Measurements from ENCODE around the gene DTWD2. TPM values are rescaled to one million over a fixed set of nuclear protein-coding genes. Genes with fewer than 3 reads are reported as not detected.
"Not testable (repeated sequence)": the region's sequence is repeated elsewhere in the genome, so short reads cannot be mapped to it uniquely, and the experiment has no call there.

Gene DTWD2
- total RNA-seq, 2 donors from 2014 or later, result 2.3 to 3.2 TPM

- Mint-ChIP-seq H3K4me1 (ENCODE audit: low read depth) (no peaks in the 10 kb centered on the region), H3K4me3 (no peak overlapping the region), H3K9me3 (no peaks in the 10 kb centered on the region), H3K36me3 (ENCODE audit: insufficient read depth in 2 of 2) (no peaks in the 10 kb centered on the region), H3K27me3 (ENCODE audit: low read depth) (no peaks in the 10 kb centered on the region), H3K27ac (no peak overlapping the region)
- ATAC-seq (replicated peaks in 1 of 2), result no peak
- DNase-seq, result no peak
These were observed 69.3 kb downstream of the DTWD2 start for GRCh38 chr5:118919016-118919415.

GRCh38 chr5:118918232-118918631 is 70.1 kb downstream of the DTWD2 start:
- no peaks in the 10 kb centered on the region for H3K9me3 Mint-ChIP-seq
- no peaks in the 10 kb centered on the region for H3K27me3 Mint-ChIP-seq (ENCODE audit: low read depth)

GRCh38 chr5:118907536-118907935 is 80.8 kb downstream of the DTWD2 start:
- not testable (repeated sequence) for H3K4me1 Mint-ChIP-seq (ENCODE audit: low read depth); H3K27ac Mint-ChIP-seq; H3K4me3 Mint-ChIP-seq; H3K27me3 Mint-ChIP-seq (ENCODE audit: low read depth); ATAC-seq (replicated peaks in 1 of 2); H3K36me3 Mint-ChIP-seq (ENCODE audit: insufficient read depth in 2 of 2); DNase-seq; H3K9me3 Mint-ChIP-seq

More at GRCh38 chr5:118918232-118918631, 70.1 kb downstream of the DTWD2 start:
- no peak overlapping the region for H3K4me3 Mint-ChIP-seq
- no peak overlapping the region for H3K27ac Mint-ChIP-seq
- no peak for DNase-seq
- H3K36me3 Mint-ChIP-seq (ENCODE audit: insufficient read depth in 2 of 2), result no peaks in the 10 kb centered on the region
- H3K4me1 Mint-ChIP-seq (ENCODE audit: low read depth), result no peaks in the 10 kb centered on the region
- ATAC-seq (replicated peaks in 1 of 2), result no peak

- H3K27me3 Mint-ChIP-seq (ENCODE audit: low read depth), result no peaks in the 10 kb centered on the region
- ATAC-seq (replicated peaks in 1 of 2) (no peak), DNase-seq (no peak)
- no peaks in the 10 kb centered on the region for H3K9me3 Mint-ChIP-seq
- H3K36me3 Mint-ChIP-seq (ENCODE audit: insufficient read depth in 2 of 2), result no peaks in the 10 kb centered on the region
- H3K4me1 Mint-ChIP-seq (ENCODE audit: low read depth), result no peaks in the 10 kb centered on the region
- H3K27ac Mint-ChIP-seq, result no peak overlapping the region
- H3K4me3 Mint-ChIP-seq, result no peak overlapping the region
These were observed 81.4 kb downstream of the DTWD2 start for GRCh38 chr5:118906947-118907346.

DNA sequence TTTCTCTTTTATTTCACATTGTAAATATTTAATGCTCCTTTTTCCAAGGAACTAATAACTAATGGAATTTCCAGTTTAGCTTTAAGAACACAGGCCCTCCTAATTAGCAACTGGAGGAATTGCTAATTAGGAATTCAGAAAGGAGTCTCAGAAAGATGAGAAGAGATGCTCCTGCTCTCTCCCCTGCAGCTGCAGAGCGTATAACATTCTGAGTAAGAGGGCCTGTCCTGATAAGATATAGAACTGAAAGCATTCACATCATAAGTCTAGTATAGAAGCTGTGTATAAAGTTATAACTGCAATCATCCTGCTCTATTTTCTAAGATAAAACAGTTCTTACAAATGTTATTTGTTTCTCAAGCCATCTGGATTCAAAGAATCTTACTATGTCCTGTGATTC is 83.2 kb downstream of the DTWD2 start:
- Mint-ChIP-seq H3K27me3 (ENCODE audit: low read depth) (no peaks in the 10 kb centered on the region), H3K4me1 (ENCODE audit: low read depth) (no peaks in the 10 kb centered on the region)
- no peak for ATAC-seq (replicated peaks in 1 of 2)

DNA sequence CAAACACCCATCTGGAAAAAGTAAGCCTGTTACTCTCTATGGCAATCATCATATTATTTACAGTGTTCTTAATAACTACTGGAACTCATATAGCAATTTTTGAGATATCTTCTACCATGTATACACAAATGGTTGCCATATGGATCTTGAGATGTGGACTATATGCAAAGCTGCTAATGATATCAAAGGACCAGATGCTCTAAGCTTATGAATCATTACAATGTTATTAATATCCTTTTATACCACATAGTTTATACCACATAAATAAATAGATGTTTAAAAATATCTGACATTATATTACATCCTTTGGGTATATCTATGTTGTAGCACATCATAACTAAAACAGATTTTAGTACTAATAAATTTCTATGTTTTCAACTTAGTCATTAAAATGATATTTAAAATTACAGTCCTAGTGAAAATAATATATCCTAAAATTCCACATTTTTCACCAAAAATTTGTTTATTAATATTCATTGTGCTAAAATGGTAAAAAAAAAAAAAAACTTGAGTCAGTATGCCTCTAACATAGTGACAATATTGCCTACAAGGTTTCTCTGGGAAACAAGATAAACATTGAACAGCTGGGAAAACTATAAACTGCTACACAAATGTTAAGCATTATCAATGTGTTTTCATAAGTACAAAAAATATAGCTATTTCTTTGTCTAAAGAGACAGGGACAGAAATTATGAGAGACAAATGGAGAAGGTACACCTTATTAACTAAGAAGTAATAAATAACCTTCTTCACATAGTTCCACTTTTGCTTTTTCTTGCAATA is 85.5 kb downstream of the DTWD2 start:
- Mint-ChIP-seq H3K36me3 (ENCODE audit: insufficient read depth in 2 of 2) (no peaks in the 10 kb centered on the region), H3K27me3 (ENCODE audit: low read depth) (no peaks in the 10 kb centered on the region), H3K27ac (no peak overlapping the region), H3K4me3 (no peak overlapping the region), H3K9me3 (no peaks in the 10 kb centered on the region), H3K4me1 (ENCODE audit: low read depth) (no peaks in the 10 kb centered on the region)
- DNase-seq, result no peak
- ATAC-seq (replicated peaks in 1 of 2), result no peak

More for the DNA sequence above, 83.2 kb downstream of the DTWD2 start:
- no peak for DNase-seq
- Mint-ChIP-seq H3K4me3 (no peak overlapping the region), H3K9me3 (no peaks in the 10 kb centered on the region), H3K36me3 (ENCODE audit: insufficient read depth in 2 of 2) (no peaks in the 10 kb centered on the region), H3K27ac (no peak overlapping the region)

DNA sequence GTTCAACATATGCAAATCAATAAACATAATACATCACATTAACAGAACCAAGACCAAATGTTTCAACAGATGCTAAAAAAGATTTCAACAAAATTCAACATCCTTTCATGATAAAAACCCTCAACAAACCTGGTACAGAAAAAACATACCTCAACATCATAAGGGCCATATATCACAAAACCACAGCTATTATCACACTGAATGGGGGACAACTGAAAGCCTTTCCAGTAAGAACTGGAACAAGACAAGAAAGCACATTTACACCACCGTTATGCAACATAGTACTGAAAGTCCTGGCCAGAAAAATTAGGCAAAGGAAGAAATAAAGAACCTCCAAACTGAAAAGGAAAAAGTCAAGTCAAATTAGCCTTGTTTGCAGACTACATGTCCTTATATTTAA is 93.6 kb downstream of the DTWD2 start:
- ATAC-seq (replicated peaks in 1 of 2) (no peak), DNase-seq (no peak)
- Mint-ChIP-seq H3K27ac (no peak overlapping the region), H3K4me1 (ENCODE audit: low read depth) (no peaks in the 10 kb centered on the region), H3K36me3 (ENCODE audit: insufficient read depth in 2 of 2) (no peaks in the 10 kb centered on the region), H3K27me3 (ENCODE audit: low read depth) (no peaks in the 10 kb centered on the region), H3K4me3 (no peak overlapping the region), H3K9me3 (no peaks in the 10 kb centered on the region)

- Mint-ChIP-seq H3K9me3 (no peaks in the 10 kb centered on the region), H3K27ac (no peak overlapping the region), H3K4me3 (no peak overlapping the region), H3K36me3 (ENCODE audit: insufficient read depth in 2 of 2) (no peaks in the 10 kb centered on the region), H3K4me1 (ENCODE audit: low read depth) (no peaks in the 10 kb centered on the region), H3K27me3 (ENCODE audit: low read depth) (no peaks in the 10 kb centered on the region)
- ATAC-seq (replicated peaks in 1 of 2), result no peak
- DNase-seq, result no peak
These were observed 97.1 kb downstream of the DTWD2 start for GRCh38 chr5:118891252-118891651.

DNA sequence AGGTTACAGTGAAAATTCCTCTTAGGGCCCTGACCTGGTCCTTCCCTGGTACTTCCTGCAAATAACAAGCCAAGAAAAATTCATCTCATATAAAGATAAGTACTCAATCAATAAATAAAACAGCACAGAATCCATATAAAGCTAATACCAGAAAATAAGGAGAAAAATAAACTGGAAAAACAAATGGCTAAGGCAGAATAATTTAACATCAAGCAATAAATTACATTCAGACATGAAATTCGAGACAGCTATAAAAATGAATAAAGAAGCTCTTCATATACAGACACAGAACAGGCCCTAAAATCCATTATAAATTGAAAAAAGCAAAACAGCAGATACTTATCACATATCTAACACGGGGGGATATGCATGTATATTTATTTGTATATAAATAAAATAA is 99.2 kb downstream of the DTWD2 start:
- Mint-ChIP-seq H3K27me3 (ENCODE audit: low read depth) (no peaks in the 10 kb centered on the region), H3K4me3 (no peak overlapping the region), H3K4me1 (ENCODE audit: low read depth) (no peaks in the 10 kb centered on the region), H3K27ac (no peak overlapping the region), H3K36me3 (ENCODE audit: insufficient read depth in 2 of 2) (no peaks in the 10 kb centered on the region), H3K9me3 (no peaks in the 10 kb centered on the region)
- ATAC-seq (replicated peaks in 1 of 2) (no peak), DNase-seq (no peak)

DNA sequence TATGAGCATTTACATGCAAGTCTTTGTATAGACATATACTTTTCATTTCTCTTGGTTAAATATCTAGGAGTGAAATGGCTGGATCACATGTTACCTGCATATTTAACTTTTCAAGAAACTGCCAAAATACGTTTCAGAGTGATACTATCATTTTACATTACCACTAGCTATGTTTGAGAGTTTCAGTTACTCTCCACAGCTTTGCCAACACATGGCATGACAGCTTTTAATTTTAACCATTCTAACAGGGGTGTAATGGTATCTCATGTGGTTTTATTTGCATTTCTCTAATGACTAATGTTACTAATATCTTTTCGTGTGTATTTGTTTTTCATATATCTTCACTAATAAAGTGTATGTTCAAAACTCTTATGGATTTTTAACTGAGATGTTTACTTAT is 99.8 kb downstream of the DTWD2 start:
- no peak overlapping the region for H3K27ac Mint-ChIP-seq
- no peak overlapping the region for H3K4me3 Mint-ChIP-seq
- no peaks in the 10 kb centered on the region for H3K4me1 Mint-ChIP-seq (ENCODE audit: low read depth)
- ATAC-seq (replicated peaks in 1 of 2) (no peak), DNase-seq (no peak)
- no peaks in the 10 kb centered on the region for H3K9me3 Mint-ChIP-seq
- no peaks in the 10 kb centered on the region for H3K36me3 Mint-ChIP-seq (ENCODE audit: insufficient read depth in 2 of 2)
- no peaks in the 10 kb centered on the region for H3K27me3 Mint-ChIP-seq (ENCODE audit: low read depth)

DNA sequence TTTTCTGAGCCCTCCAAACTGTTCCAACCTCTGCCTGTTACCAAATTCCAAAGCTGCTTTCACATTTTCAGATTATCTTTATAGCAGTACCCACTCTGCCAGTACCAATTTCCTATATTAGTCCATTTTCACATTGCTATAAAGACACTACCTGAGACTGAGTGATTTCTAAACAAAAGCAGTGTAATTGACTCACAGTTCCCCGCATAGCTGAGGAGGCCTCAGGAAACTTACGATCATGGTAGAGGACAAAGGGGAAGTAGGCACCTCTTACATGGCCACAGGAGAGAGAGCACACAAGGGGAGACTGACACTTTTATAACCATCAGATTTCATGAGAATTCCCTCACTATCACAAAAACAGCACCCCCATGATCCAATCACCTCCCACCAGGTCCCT is 105.0 kb downstream of the DTWD2 start:
- Mint-ChIP-seq H3K9me3 (peaks cover 0 to 1% of the 10 kb centered on the region in 2 donors), H3K4me3 (no peak overlapping the region), H3K27me3 (ENCODE audit: low read depth) (no peaks in the 10 kb centered on the region), H3K36me3 (ENCODE audit: insufficient read depth in 2 of 2) (peaks cover 0 to 3% of the 10 kb centered on the region in 2 donors), H3K4me1 (ENCODE audit: low read depth) (no peaks in the 10 kb centered on the region), H3K27ac (no peak overlapping the region)
- no peak for DNase-seq
- ATAC-seq (replicated peaks in 1 of 2), result no peak

GRCh38 chr5:118882666-118883065 is 105.7 kb downstream of the DTWD2 start:
- peaks cover 2% of the 10 kb centered on the region in 2 donors for H3K9me3 Mint-ChIP-seq
- ATAC-seq (replicated peaks in 1 of 2) (no peak), DNase-seq (no peak)
- no peak overlapping the region for H3K27ac Mint-ChIP-seq
- H3K36me3 Mint-ChIP-seq (ENCODE audit: insufficient read depth in 2 of 2), result peaks cover 0 to 3% of the 10 kb centered on the region in 2 donors
- no peaks in the 10 kb centered on the region for H3K27me3 Mint-ChIP-seq (ENCODE audit: low read depth)
- H3K4me1 Mint-ChIP-seq (ENCODE audit: low read depth), result no peaks in the 10 kb centered on the region
- no peak overlapping the region for H3K4me3 Mint-ChIP-seq

GRCh38 chr5:118876852-118877251 is 111.5 kb downstream of the DTWD2 start:
- peaks cover 24% of the 10 kb centered on the region in 2 donors for H3K9me3 Mint-ChIP-seq
- not testable (repeated sequence) for H3K27me3 Mint-ChIP-seq (ENCODE audit: low read depth); H3K4me3 Mint-ChIP-seq; H3K4me1 Mint-ChIP-seq (ENCODE audit: low read depth); DNase-seq; ATAC-seq (replicated peaks in 1 of 2); H3K27ac Mint-ChIP-seq
- H3K36me3 Mint-ChIP-seq (ENCODE audit: insufficient read depth in 2 of 2), result peaks cover 15 to 29% of the 10 kb centered on the region in 2 donors

DNA sequence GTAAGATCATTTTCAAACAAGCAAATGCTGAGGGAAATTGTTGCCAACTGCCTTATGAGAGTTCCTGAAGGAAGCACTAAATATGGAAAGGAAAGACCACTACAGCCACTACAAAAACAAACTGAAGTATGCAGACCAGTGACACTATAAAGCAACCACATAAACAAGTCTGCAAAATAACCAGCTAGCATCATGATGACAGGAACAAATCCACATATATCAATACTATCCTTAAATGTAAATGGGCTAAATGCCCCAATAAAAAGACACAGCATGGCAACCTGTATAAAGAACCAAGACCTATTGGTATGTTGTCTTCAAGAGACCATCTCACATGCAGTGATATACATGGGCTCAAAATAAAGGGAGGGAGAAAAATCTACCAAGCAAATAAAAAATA is 113.2 kb downstream of the DTWD2 start:
- H3K4me1 Mint-ChIP-seq (ENCODE audit: low read depth), result no peaks in the 10 kb centered on the region
- no peak overlapping the region for H3K27ac Mint-ChIP-seq
- no peaks in the 10 kb centered on the region for H3K27me3 Mint-ChIP-seq (ENCODE audit: low read depth)
- H3K9me3 Mint-ChIP-seq, result peaks cover 23 to 24% of the 10 kb centered on the region in 2 donors
- DNase-seq (no peak), ATAC-seq (replicated peaks in 1 of 2) (no peak)
- no peak overlapping the region for H3K4me3 Mint-ChIP-seq
- peaks cover 15 to 26% of the 10 kb centered on the region in 2 donors for H3K36me3 Mint-ChIP-seq (ENCODE audit: insufficient read depth in 2 of 2)

Measured in activated T-cell treated with anti-CD3 and anti-CD28 coated beads, Interleukin-2, amount 50 U/mL, for 72 hours (primary cell).